ENCODE measurements around the gene MPDZ. TPM values are rescaled to one million over a fixed set of nuclear protein-coding genes. Genes with fewer than 3 reads are reported as not detected.
A peak's percentile ranks its signal among the peaks of the same experiment; 100 is the strongest.

The MPDZ gene
- total RNA-seq, 1 donor from 2014 or later: 70.7 TPM

DNA sequence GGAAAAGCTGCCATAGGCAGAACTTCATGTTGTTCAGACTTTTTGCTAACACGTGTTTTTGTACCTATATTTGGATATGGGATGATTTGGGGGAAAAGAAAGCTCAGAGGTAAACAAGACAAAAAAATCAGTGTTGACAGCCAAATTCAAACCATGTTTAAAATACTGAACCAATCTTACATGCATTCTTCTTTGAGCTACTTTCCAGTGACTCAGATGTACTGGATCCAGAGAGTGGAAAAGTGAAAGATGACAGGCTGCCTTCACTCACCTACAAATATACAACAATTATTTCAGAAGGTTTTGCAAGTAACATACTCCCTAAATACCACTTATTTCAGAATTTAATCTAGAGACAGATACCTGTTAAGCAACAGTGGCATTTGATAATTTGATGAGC, 165.7 kb downstream of the MPDZ start:
- no peak overlapping the region for H3K27ac ChIP-seq (replicated peaks)
- H3K9me3 ChIP-seq (replicated peaks): no peaks in the 10 kb centered on the region
- H3K27me3 ChIP-seq (ENCODE audit: low read depth): no peaks in the 10 kb centered on the region
- no peak overlapping the region for H3K4me3 ChIP-seq
- TF ChIP-seq CTCF (IDR thresholded peaks at IDR 0.05; ENCODE audit: borderline replicate concordance): no peak
- intact Hi-C loops (cut with micrococcal nuclease): no loop called here
- no peak for DNase-seq
- H3K36me3 ChIP-seq: peaks cover 68% of the 10 kb centered on the region
- peaks cover 7% of the 10 kb centered on the region for H3K4me1 ChIP-seq

DNA sequence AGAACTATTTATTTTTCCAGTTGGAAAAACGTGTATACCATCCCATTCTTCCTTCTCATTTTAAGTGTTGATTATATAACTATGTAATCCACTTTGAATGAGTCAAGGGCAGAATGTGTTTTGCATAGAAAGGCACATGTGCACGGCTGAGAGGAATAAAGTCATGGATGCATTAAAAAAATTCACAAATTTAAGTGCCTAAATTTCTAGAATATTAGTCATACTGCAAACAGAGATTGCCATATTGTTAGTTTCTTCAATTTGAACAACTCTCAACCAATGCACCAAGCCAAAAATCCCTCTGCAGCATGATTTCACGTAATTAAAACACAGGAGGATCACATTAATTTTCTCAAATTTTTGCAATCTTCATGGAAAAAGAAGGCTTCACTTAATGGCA, 166.3 kb downstream of the MPDZ start:
- Histone ChIP-seq H3K9me3 (replicated peaks) (no peaks in the 10 kb centered on the region), H3K27ac (replicated peaks) (no peak overlapping the region), H3K4me1 (peaks cover 7% of the 10 kb centered on the region), H3K27me3 (ENCODE audit: low read depth) (no peaks in the 10 kb centered on the region), H3K4me3 (no peak overlapping the region), H3K36me3 (peaks cover 68% of the 10 kb centered on the region)
- TF ChIP-seq CTCF (IDR thresholded peaks at IDR 0.05; ENCODE audit: borderline replicate concordance): no peak
- intact Hi-C loops (cut with micrococcal nuclease): no loop called here
- DNase-seq: no peak

DNA sequence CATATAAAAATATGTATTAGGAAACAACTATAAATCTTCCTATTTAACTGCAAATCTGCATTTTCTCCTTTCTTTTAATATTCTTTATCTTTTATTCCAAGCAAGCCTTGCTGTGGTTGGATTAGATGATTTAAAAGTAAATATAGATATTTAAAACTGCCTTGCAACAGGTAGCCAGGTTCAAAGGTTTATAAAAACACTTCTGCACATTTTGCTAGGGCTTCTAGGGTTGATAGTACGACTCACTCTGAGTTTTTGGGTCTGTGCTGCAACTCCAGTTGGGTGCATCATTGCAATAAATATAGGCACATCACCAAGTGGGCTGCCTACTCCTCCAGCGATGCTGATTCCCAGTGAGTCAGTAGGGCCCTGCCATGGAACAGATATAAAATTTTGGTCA, 167.7 kb downstream of the MPDZ start:
- no peak for DNase-seq
- Histone ChIP-seq H3K4me3 (no peak overlapping the region), H3K27ac (replicated peaks) (no peak overlapping the region), H3K4me1 (peaks cover 7% of the 10 kb centered on the region), H3K36me3 (peaks cover 76% of the 10 kb centered on the region), H3K9me3 (replicated peaks) (no peaks in the 10 kb centered on the region), H3K27me3 (ENCODE audit: low read depth) (no peaks in the 10 kb centered on the region)
- TF ChIP-seq CTCF (IDR thresholded peaks at IDR 0.05; ENCODE audit: borderline replicate concordance): no peak
- intact Hi-C loops (cut with micrococcal nuclease): no loop called here

- Histone ChIP-seq H3K27ac (replicated peaks) (no peak overlapping the region), H3K4me3 (no peak overlapping the region), H3K27me3 (ENCODE audit: low read depth) (no peaks in the 10 kb centered on the region), H3K4me1 (peaks cover 7% of the 10 kb centered on the region), H3K9me3 (replicated peaks) (no peaks in the 10 kb centered on the region), H3K36me3 (peaks cover 85% of the 10 kb centered on the region)
- intact Hi-C loops (cut with micrococcal nuclease): no loop called here
- no peak for TF ChIP-seq CTCF (IDR thresholded peaks at IDR 0.05; ENCODE audit: borderline replicate concordance)
- peak; percentile 23 for DNase-seq
These were observed 168.6 kb downstream of the MPDZ start for GRCh38 chr9:13110766-13111417.

DNA sequence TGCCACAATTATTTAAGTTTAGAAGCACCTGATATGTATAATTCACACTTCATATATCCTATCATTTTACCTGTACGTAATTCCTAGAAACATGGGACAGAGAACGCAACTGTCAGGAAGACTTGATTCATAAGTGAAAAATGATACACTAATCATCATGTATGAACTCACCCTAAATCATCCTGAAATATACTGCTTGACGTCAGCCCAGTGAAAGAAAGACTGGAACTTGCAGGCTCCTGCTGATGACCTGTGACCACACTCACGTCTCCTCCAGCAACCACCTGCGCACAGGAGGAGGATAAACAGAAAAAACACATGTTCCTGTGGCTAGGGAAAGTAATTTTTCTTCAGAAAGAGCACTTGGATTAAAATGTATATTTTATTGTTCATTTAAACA, 169.7 kb downstream of the MPDZ start:
- H3K4me1 ChIP-seq: peaks cover 7% of the 10 kb centered on the region
- no peak overlapping the region for H3K4me3 ChIP-seq
- H3K36me3 ChIP-seq: peaks cover 91% of the 10 kb centered on the region
- no peak for TF ChIP-seq CTCF (IDR thresholded peaks at IDR 0.05; ENCODE audit: borderline replicate concordance)
- H3K27ac ChIP-seq (replicated peaks): no peak overlapping the region
- intact Hi-C loops (cut with micrococcal nuclease): no loop called here
- DNase-seq: no peak
- no peaks in the 10 kb centered on the region for H3K9me3 ChIP-seq (replicated peaks)
- H3K27me3 ChIP-seq (ENCODE audit: low read depth): no peaks in the 10 kb centered on the region

Data from left ventricle myocardium inferior (tissue), 1 donor.